ENCODE measurements around the gene KPNA3.

The KPNA3 gene

DNA sequence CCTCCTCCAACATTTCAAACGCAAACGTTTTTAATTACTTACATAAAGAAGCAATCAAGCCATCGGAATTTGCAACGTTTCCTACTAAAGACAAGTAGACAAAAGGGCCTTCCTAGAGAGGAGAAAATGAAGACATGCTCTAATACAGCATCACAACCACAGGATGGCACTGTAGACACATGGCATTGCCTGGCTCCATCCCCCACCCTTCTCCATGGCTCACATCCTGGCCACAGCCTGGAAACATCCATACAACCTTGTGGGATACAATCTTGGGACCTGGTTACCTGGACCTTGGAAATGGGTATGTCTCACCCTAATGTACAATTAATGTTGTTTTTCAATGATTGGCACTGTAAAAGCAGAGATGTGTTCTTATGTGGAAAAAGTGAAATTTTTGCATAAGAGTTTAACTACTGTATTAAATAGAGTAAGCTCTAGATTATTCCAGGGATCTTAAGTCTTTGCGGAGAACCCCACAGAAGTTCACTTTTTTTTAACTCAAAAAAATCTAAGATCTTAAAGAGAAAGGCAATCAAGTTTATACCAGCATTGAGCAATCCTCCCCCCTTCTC is 122.7 kb downstream of the KPNA3 start:
- peak; percentile 7 for DNase-seq

DNA sequence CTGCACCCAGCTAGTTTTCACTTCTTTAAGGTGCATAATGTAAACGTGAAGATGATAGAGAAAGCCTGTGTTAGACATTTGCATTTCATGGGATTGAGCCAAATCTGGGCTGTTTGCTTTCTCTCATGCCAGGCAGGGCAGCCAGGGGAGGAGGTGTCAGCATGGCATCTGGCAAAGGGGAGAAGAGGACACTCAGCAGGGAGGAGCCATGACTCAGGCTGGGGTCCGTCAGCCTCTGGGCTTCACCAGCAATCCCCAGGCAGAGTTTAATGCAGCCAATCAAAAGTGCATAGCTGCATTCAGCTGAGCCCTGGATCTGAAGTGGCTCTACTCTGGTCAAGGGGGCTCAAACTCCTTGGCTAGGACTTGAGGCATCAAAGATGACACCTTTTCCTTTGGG is 124.7 kb downstream of the KPNA3 start:
- DNase-seq, result no peak

DNA sequence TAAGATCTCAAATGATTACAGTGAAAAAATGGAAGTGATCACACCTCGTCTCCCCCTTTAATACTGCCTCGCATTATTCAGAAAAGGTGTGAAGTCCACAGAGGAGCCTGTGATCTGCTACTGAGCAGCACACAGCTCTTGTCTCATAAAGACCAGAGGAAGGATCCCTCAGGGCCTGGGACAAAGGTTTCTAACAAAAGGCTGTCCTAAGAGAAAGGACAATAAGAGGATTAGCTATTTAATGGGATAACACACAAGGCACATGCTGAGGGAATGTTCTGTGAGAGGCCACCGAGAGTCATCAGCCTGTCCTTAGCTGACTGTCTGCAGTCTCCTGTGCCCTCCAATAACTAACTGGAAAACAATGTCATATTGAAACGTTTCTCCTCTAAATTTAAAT is 127.9 kb downstream of the KPNA3 start:
- DNase-seq, result no peak

DNA sequence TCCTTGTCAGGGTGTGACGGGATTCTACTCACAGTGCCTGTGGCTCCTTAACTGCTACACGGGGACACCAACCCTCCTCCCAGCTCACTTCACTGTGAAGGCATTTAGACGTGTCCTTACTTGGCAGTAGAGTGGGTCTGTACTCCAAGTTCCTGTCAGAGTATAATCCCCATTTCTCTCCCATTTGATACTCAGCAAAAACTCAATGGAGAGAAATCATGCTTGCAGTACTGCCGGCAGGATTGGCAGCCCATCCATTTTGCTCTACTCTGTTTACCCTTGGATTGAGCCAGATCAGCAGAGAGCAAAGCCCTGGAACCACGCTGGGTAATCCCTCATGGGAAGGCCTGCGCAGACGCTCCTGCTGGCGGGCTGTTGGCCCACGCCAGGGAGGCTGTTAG is 135.2 kb downstream of the KPNA3 start:
- DNase-seq, result no peak

DNA sequence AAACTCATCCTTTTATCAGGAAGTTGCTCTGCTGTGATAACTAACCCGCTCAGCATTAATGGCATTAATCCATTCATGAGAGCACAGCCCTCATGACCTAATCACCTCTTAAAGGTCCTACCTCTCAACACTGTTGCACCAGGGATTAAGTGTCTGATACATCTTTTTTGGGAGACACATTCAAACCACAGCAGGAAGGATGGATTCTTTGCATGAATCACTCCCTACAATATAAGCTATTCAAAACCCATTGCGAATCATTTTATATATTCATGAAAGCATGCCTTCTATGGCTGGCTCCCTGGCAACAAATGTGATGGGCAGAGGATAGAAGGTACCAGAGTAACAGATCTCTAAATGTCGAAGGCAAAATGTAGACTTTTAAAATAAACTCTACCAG is 136.6 kb downstream of the KPNA3 start:
- no peak for DNase-seq

GRCh38 chr13:49654011-49654410 is 138.5 kb downstream of the KPNA3 start:
- no peak for DNase-seq

DNA sequence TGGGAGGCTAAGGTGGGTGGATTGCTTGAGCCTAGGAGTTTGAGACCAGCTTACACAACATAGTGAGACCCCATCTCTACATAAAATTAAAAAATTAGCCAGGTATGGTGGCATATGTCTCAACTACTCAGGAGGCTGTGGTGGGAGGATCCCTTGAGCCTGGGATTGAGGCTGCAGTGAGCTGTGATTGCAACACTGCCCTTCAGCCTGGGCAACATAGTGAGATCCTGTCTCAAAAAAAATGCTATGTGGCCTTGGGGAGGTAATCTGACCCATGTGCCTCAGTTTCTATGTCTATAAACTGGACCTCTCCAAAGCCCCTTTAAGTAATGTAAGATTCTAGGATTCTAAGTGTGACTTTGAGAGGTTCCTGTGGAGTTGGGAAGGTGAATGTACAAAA is 139.0 kb downstream of the KPNA3 start:
- no peak for DNase-seq

DNA sequence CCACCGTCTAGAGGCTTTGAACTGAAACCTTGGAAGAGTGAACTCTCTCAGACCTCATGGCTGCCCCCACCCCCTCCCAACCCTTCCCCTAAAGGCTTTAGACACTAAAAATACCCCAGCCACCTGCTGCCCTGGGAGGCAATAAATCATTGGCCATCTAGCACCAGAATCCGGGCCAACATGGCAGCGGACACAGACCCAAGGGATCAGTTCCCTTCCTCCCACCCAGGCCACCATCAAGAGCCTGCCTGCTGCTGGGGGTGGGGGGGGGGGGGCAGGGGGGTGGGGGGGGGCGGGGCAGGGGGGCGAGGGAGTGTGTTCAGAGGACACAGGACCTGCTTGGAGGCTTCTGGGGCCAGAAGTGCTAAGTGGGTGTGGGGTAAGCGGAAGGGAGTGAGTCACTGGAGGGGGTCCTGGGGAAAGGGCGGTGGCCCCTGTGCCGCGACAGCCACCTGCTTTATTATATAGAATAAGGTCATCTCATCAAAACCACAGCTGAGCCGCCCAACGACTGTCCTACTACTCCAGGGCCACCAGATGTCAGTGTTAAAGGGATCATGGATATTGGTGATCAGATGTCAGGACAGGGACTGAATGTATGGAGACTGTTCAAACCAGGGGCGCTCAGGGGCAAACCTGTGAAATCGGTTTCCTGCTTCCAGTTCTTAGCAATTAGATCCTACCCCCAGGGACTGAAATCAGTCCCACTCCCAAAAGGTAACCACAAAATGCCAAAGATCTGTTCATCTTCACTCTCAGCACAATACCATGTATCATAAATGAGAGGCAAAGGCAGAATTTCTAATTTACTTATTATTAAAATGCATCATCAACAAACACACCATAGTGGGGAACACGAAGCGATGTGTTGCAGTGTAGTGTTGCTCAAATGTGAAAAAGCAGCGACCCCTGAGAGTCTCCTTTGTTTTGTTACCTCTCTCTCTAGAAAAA is 139.9 kb downstream of the KPNA3 start:
- DNase-seq, result no peak

GRCh38 chr13:49651570-49652354 is 140.7 kb downstream of the KPNA3 start:
- no peak for DNase-seq

- no peak for DNase-seq
These were observed 142.5 kb downstream of the KPNA3 start for GRCh38 chr13:49649963-49650312.
